Right lung (tissue), 5 donors: ENCODE data around the gene FAR1. TPM values are rescaled to one million over a fixed set of nuclear protein-coding genes. Genes with fewer than 3 reads are reported as not detected.
A peak's percentile ranks its signal among the peaks of the same experiment; 100 is the strongest.
"Not testable (repeated sequence)": the region's sequence is repeated elsewhere in the genome, so short reads cannot be mapped to it uniquely, and the experiment has no call there.

Experiments
- DNase-seq, 2 donors: peaks; one replicate each; pipeline ENCODE4 v3.0.0-alpha.2; 2013
- polyA plus RNA-seq, 5 donors: library from polyadenylated mRNA; unstranded; fragments of 120-200 nt; gene quantifications; one replicate each; pipeline versions ENCODE4 v1.2.1 to v1.2.3, GENCODE V29; 2013; ENCODE audit warnings: inconsistent platforms in 1 of 5, low replicate concordance in 1 of 5; ENCODE audit not compliant: insufficient read length in 5 of 5, insufficient read depth in 1 of 5

FAR1 gene
- polyA plus RNA-seq, 5 donors: 56.0 to 144 (median 113) TPM

GRCh38 chr11:13701506-13701905 lies 33.0 kb downstream of the FAR1 start:
- DNase-seq: no peak

- no peak for DNase-seq
Measured at GRCh38 chr11:13702071-13702470, 33.6 kb downstream of the FAR1 start.

GRCh38 chr11:13705710-13706109 lies 37.2 kb downstream of the FAR1 start:
- DNase-seq: no peak

- DNase-seq: no peak
Measured at GRCh38 chr11:13713982-13714381, 45.5 kb downstream of the FAR1 start.

- no peak for DNase-seq
Measured at GRCh38 chr11:13717331-13717730, 48.9 kb downstream of the FAR1 start.

- no peak for DNase-seq
Measured at GRCh38 chr11:13718394-13718793, 49.9 kb downstream of the FAR1 start.

- DNase-seq: no peak
Measured at GRCh38 chr11:13720940-13721339, 52.5 kb downstream of the FAR1 start.

GRCh38 chr11:13721760-13722159 lies 53.3 kb downstream of the FAR1 start:
- no peak for DNase-seq

GRCh38 chr11:13726456-13726855 lies 58.0 kb downstream of the FAR1 start:
- DNase-seq: no peak

GRCh38 chr11:13728076-13728475 lies 59.6 kb downstream of the FAR1 start:
- no peak for DNase-seq

- no peak for DNase-seq
Measured at GRCh38 chr11:13734530-13734929, 66.1 kb downstream of the FAR1 start.

GRCh38 chr11:13745165-13745564 lies 76.7 kb downstream of the FAR1 start:
- no peak for DNase-seq

GRCh38 chr11:13753316-13753715 lies 84.8 kb downstream of the FAR1 start:
- DNase-seq: not testable (repeated sequence)

GRCh38 chr11:13759050-13759449 lies 90.6 kb downstream of the FAR1 start:
- DNase-seq: no peak

- no peak for DNase-seq
Measured at GRCh38 chr11:13760115-13760514, 91.6 kb downstream of the FAR1 start.

GRCh38 chr11:13761250-13761649 lies 92.8 kb downstream of the FAR1 start:
- no peak for DNase-seq

GRCh38 chr11:13761716-13762115 lies 93.2 kb downstream of the FAR1 start:
- DNase-seq: no peak

- DNase-seq: no peak
Measured at GRCh38 chr11:13762718-13763117, 94.2 kb downstream of the FAR1 start.

GRCh38 chr11:13763341-13763740 lies 94.9 kb downstream of the FAR1 start:
- no peak for DNase-seq

GRCh38 chr11:13765886-13766285 lies 97.4 kb downstream of the FAR1 start:
- DNase-seq: no peak

GRCh38 chr11:13767471-13767870 lies 99.0 kb downstream of the FAR1 start:
- no peak for DNase-seq

- DNase-seq: no peak
Measured at GRCh38 chr11:13769188-13769587, 100.7 kb downstream of the FAR1 start.

- no peak for DNase-seq
Measured at GRCh38 chr11:13771151-13771550, 102.7 kb downstream of the FAR1 start.

GRCh38 chr11:13772223-13773046 lies 104.0 kb downstream of the FAR1 start:
- peak; percentile 51 to 61 for DNase-seq
